Stimulated activated CD8-positive, alpha-beta memory T cell treated with anti-CD3 and anti-CD28 coated beads, Interleukin-7, amount 100 ng/mL, for 4 hours (primary cell): ENCODE data around the gene TFG.

ENCODE experiments used
- DNase-seq, 2 donors: peaks; one replicate each; pipeline ENCODE4 v3.0.0-alpha.2; 2020; ENCODE audit warnings: low read depth in 2 of 2

Gene TFG

DNA sequence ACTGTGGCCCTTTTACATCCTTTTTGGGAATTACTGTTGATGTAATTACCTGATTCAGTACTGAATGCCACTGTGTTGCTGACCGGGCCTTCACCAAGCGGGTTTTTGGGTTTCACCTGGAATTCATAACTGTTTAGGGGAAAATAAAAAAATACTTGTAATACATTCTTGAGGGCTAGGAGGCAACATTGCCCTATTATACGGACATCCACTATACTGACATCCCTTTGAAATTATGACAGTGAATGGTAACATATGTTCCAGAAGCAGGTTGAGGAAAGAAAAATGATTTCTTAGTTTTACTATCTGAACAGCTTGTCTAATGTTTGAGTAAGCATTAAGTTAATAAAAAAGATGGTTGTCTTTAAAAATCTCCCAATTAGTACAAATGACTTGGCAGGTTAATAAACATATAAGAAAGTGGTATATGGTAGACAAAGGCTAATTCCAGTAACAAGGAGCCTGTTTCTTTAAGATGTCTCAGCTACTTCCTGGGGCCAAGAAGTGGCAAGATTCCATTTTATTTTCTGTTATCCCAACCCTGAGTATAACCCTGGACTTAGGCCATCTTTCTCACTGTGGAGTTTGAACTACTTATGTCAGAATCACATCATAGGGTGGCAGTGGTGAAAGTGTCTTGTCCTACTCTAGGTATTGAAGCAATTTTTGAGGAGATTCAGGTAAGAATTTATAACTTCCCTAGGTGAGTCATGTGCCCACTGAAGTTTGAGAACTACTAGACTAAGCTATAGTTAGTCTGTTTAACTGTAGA is 45.5 kb downstream of the TFG start:
- no peak for DNase-seq

DNA sequence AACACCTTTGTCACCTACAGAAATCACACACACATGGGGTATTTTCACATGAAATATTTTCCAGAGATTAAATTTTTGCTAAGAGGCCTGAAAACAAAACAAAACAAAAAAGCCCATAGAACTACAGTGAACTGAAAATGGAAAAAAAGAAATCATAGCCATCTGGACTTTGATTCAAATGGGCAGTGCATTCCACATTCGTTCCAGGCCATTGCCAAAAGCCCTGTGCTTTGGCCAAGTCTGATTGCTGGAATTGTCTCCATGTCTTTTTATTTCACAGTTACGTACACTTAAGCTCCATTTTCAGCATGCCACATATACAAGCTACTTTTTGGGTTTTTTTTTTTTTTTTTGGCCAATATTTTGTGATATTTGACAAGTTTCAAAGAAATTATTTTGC is 47.1 kb downstream of the TFG start:
- no peak for DNase-seq

DNA sequence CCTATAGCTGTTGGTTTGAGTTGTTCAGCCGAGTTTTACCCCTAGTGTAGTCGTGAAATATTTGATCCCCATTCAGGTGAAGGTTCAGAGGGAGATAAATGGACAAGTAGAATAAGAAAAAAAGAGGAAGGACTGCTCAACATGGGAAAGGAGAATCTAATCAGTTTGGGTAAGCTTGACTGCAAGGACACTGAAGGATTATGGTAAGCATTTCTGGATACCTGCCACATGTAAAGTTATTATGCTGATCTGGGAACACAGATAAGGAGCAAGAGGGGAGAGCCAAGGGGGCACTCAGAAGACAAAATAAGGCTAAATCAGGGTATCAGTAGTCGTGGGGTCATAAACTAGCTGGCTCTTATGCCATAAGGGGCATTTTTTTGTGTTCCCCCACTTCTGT is 49.9 kb downstream of the TFG start:
- DNase-seq: no peak

DNA sequence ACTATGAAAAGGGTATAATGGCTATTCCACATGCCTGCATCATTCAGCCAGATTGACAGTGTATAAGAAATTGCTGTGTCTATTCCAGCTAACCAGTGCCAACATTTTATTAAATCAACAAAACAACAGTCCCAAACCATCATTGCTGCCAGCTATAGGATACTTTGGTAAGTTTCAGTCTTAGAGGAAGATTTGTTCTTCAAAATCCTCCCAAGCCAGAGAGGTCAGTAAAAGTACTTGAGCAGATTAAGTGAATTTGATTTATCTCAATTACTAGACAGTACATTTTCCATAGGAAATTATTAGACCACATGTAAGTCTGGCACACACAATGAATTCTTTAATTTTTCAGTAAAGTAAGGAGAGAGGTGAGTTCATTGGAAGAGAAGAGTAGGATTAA is 50.7 kb downstream of the TFG start:
- no peak for DNase-seq

DNA sequence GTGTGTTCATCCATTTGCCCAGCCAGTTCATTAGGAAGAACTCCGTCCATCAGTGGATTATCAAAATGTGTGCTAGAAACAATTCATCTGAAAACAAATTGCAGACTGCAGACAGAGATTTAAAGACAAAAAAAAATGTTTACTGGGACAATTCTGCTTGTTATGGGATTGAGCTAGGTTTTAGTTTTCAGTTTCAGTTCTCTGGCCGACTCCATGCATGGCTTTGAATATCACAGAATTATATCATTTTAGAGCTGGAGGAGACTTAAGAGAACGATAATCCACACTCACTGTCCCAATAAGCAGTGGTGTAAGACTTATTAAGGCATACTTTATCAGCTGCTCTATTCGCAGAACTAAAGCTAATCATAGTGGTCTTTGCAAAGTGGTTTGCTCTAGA is 51.1 kb downstream of the TFG start:
- no peak for DNase-seq

DNA sequence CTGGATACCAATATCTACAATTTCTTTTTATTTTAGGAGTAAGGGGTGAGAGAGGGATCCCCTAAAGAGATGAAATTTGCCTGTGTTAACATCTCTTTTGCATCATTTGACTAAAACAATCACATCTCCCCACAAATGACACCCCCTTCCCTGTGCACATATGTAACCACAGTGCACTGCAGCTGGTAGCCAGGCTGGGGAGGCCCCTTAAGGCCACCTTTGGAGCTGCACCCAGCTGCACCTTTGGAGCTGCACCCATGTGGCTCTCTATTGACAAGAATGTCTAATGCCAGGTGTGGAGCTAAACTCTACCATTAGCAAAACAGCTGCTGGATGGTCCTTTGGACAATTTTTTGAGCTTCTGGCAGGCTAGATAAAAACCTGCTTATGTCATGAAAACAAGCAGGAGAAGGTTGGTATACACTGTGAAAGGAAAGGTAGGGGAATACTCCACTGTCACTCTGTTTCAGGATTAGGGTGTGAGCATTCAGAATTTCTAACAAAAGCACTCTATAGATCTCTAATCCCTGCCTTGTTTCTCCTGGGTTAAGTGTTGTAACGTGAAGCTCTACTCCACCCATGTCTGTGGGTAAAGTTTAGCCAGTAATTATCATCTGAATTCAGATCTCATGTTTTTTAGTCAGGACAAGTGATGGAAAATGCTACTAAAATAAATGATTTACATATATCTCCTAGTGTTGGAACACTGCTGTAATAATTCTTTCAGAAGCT is 52.1 kb downstream of the TFG start:
- no peak for DNase-seq

DNA sequence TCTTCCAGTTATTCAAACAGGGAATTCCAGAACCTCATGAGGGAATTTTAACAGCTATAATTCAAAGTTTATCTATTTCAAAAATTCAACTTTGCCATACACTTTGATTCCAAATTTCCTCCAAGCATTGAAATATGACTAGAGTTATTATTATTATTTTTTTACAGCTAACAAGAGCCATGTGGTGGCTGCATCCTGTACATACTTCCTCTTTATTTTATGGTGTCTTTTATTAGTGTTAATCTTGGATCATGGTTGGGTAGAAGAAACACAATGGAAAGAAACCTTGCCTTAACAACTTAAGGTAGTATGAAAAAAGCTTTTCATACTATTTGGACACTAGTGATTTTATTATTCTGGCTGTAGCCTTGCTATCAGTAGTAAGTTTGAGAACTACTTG is 52.7 kb downstream of the TFG start:
- DNase-seq: no peak

DNA sequence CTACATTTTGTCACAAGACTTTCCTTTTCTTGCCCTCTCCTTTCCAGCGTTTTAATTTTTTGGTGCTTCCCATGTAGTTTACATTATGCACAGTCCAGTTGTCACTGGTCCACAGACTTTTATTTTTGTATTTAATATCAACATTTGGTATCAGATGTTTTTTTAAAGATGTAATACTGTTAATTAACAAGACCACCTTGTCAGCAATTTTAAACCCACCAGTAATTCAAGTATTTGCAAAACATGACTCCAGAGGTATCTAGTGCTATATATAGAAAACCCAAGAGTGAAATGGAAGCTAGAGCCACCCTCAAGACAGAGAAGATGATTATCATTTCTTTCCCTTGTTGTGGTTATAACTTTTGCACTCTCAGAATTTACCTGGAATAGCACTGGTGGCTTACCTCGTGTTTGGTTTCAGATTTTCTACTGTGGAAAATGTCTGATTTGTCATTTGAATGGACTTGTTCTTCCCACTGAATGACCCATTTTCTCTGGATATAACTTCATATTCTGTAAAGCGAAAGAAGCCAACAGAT is 56.2 kb downstream of the TFG start:
- no peak for DNase-seq

DNA sequence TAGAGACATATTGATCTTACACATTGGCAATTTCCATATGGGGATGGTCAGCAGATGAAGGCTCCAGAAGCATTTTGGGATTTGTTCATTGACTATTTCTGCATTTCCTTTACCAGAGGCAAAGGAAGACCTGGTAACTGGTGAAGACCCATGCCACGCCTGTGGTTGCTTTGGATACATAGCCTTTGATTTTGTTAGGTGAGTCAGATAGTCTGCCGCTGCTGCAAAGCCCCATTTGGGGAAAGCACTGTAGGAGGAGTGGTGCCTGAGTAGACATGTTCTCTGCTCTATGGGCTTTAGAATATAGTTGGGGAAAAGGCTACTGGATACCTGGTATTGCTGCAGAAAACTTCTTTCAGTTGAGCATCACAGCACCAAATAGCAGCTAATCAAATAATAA is 56.8 kb downstream of the TFG start:
- DNase-seq: no peak

DNA sequence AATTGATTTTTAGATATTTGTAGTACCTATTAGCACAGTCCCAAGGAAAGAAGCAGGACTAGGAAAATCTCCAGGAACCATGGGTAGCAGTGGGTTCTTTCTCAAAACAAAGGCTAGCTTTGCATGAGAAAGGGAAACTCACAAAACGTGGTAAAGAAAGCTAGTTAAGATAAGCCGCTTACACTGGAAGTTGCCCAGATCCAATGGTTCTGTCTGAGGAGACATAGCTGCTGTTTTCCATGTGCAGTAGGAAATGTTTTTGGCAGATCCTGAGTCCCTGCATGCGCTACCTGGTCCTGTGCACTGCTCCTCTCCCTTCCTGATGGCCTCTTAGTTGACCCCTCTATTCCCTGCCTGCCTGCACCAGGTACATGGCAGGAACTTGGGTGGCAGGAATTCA is 60.4 kb downstream of the TFG start:
- no peak for DNase-seq

DNA sequence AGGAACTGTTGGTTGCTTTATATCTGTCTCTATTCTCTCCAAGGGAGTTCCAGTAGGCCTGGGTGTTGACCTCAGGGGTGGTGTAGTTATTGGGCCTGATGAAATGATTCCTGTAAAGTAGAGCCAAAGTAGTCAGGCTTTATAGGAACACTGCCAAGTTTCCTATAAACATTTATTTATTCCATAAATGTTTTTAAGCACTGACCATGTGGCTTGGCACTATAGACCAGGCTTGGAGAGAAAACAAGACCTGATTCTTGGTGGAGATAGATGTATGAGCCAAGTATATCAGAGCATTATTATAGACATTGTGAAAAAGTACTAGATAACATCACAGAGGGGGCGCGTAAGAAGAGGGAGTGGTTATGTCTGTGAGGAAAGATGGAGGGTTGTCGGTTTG is 65.9 kb downstream of the TFG start:
- DNase-seq: no peak

DNA sequence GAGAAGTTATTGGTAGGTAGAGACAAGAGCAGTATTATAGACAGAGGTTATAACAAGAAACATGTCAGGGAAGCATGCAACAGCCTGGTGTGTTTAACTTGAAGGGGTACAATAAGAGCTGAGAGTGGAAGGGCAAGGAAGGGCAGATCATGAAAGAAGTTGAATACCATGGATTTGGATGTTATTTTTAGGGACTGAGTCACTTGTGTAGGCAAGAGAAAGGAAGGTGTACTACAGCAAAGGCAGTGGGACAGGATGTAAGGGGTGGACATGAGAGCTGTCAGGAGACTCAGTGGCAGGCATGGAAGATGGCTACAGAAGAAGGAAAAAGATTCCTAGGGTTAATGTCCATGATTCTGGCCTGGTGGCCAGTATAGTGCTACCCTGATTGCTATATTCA is 66.4 kb downstream of the TFG start:
- DNase-seq: no peak

DNA sequence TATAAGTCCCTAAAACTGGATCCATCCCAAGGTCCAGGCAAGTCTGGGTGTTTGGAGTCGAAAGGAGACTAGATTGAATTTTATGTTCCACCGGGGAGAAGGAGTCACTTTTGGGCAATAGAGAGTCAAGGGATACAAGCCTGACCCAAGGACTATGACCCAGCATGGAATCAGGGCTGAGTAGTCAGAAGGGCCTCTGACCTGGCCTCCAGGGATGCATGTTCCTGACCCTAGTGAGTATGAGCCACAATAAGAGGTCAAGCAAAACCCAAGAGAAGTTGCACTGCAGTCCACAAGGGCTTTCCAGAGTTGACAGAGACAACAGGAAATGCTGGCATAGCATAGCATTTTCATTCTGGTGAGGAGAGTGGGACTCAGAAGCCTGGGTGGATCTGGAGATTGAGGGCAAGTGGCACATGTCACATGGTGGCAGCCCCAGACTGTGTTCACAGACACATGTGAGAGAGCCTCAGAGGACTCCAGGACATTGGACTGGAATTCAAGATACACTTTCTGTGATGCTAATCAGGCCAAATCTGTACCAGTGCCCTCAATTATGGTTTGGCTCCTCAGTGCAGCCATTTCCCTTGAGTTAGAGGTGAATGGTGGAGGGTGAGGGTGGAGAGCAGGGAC is 66.9 kb downstream of the TFG start:
- no peak for DNase-seq

DNA sequence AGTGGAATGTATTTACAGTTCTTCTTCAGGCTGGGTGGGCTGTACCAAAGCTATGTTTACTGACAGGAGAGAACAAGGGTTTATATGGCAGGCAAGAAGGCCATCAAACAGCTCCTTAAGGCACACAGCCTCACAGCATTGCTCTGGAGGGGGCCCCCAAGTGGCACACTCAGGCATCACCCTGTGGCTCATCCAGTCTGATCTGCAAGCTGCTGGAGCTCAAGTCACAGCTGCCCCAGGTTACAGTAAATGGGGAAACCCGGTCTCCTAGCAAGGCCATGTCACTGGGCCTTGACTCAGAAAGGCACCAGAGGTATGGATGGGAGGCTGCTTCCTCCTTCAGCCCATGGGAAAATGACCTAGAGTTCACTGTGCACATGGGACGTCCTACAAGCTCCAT is 67.5 kb downstream of the TFG start:
- DNase-seq: no peak

DNA sequence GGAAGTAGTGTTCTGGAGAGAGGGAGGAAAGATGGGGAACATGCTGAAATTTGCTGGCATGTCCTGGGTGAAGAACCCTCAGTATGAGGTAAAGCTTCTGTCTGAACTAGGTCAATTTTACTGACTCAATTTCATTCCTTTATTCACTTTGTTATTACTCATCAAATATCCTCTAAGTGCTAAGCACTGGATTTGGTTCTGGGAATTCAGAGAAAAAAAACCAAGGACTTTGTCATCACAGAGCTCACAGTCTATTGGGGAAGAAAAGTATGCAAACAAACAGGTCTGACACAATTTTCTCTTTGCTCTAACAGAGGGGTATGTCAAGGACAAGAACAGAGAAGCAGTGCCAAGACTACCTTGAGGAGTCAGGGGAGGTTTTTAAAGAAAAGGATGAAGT is 68.0 kb downstream of the TFG start:
- DNase-seq: no peak

DNA sequence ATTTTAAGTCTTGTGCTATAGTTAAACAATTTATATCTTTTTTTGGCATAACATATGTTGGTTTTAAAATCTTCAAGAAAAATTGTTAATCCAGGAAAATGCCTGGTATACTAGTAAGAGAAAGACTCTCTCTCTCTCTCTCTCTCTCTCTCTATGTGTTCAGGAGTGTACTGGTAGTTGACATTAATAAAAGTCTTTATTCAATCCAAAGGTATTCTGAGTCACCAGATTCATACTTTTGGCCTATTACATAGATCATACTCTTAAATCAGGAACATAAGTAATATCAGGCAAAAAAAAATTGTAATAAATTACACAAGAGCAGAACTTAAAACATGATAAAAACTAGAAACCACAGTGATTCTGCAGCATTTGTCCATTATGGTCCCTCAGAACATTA is 70.2 kb downstream of the TFG start:
- DNase-seq: no peak

DNA sequence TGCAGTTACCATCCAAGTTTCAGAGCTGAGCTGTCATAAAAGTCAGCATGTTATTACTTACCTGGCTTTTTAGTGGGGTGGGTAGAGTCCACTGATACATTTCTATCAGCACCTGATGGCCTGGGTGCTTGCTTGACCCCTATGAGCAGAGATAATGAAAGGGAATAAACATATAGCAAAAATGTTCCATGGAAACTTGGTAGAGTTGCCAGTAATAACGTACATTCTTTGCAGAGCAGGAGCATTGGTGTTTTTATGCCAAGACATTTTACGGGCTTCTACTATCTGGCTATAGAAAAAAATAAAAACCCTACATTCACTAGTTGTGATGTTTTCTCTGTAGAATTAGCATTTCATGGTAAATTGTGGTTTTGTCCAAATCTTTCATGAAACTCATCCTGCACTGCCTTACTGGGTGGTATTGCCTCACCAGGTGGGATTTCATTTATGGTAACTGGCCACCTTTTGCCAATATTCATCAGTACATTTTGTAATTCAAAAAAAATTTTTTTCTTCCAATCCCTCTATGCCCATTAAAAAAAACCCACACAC is 70.9 kb downstream of the TFG start:
- no peak for DNase-seq

DNA sequence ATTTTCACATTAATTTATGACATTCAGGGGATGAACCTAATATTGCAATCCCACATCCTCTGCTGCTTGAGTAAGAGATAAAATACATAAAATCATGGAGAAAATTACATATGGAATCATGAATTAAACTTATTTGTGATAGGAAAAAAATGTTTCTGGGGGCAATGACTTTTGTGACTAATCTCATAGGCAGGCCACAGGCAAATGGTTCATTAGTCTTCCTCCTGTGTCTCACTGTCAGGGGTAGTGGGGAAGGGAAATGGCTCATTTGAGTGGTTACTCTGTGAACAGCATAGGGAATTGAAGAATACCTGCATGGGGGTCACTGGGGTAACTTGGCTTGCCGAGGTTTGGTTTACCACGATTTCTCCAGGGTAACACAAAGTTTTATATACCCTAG is 72.0 kb downstream of the TFG start:
- no peak for DNase-seq

DNA sequence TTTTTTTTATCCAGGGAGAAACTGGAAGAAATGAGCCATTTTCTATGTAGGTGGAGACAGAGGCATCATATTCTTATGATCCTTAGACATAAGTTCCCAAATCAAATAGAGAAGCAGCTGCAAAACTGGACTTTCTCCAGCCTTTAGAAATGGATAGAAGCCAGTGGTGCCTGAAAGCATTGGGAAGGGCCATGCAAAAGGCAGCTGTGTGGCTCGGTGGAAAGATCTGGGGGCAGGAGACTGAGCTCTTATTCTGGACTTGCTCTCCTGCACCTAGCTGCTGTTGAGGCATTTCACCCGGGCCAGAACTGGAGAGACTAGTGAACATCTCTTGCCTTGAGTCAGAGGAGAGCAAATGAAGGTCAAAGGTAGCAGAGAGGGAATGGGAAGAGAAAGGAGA is 73.1 kb downstream of the TFG start:
- DNase-seq: no peak

DNA sequence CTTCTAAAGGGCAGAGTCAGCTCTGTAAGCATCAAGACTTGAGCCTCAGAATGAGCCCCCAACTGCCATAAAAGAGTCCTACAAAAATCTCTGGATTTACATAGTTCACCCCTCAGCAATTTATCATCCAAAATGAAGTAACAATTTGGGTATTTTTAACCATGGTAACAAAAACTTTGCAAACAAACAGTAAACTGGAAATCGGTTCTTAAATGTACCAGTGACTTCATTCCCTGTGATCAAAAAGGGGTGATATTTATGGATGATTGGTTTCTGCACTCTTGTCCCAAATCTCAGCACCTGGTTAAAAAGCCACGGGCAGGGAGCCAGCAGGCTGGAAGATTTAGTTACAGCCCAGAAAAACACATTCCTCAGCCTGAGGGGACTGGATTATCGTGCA is 73.6 kb downstream of the TFG start:
- DNase-seq: no peak

DNA sequence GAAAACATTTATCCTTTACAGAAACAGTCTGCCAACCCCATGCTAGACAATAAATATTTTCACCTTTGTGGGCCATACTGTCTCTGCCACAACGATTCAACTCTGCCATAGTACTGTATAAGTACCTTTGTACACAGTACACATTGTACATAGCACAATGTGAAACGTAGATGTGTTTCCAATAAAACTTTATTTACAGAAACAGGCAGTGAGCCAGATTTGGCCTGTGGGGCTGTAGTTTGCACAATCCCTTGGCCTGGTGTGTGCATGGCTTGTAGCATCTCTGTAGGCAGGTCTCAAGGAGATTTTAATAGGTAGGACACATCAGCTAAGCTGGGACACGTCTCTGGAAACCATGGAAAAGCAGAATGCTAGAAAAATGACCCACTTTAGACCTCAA is 74.3 kb downstream of the TFG start:
- DNase-seq: no peak

DNA sequence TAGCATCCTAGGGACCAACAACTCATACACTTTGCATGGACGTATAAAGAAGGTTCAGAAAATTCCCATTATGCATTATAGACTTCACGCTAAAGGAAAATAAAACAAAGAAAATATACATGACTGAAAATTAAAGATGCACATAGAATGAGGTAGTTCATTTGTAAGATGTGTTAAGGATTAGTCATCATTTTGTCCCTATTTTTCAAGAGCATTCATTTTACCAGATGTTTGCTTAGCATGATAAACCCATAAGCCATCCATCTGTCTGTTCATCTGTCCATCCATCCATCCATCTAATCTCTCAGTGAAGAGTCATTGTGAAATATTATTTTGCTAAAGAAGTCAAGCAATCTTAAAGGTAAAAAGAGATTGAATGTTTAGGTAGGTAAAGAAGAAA is 80.3 kb downstream of the TFG start:
- no peak for DNase-seq

DNA sequence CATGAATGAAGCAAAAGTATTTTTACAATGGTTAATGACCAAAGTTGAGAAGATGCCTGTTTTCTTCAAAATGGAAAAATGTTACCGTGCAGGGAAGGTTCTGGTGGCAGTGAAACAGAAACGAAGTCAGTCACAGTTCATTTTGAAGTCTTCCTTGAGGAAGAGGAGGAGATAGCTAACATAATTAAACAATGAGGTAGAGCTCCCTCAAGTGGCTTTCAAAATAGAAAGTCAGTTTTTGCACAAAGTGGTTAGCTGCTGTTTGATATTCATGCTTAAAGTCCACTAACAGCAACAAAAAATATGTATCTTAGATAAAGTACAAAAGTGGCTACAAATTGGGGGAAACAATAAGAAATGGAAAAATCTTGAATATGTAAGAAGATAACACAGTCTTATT is 87.3 kb downstream of the TFG start:
- no peak for DNase-seq
